Thoracic aorta endothelial cell (primary cell): ENCODE results near the gene GTF3C6. TPM values are rescaled to one million over a fixed set of nuclear protein-coding genes. Genes with fewer than 3 reads are reported as not detected.

ENCODE experiments used
- total RNA-seq: library from RNA; depleted of rRNA; stranded (reverse); fragments of >200 nt; gene quantifications from 2 replicates; pipeline ENCODE4 v1.2.3, GENCODE V29; 2012

The GTF3C6 gene
- total RNA-seq = 60.1 and 65.0 TPM in 2 replicates

GRCh38 chr6:110958329-110959192 lies at the start of gene GTF3C6:
Gene GTF3C6, plus strand, starts transcription at chr6:110958706. Its CDS starts 64 bp downstream, at chr6:110958770.

Other genes with a start within 250 kb of the GTF3C6 start
- gene CDK19, start 143.2 kb upstream of the GTF3C6 start, total RNA-seq = 8.4 and 13.3 TPM in 2 replicates
- gene AMD1, start 83.9 kb upstream of the GTF3C6 start, total RNA-seq = 124 and 134 TPM in 2 replicates
- gene RPF2, start 23.3 kb downstream of the GTF3C6 start, total RNA-seq = 37.2 and 38.1 TPM in 2 replicates
- under 0.01 TPM in 1 of 2 replicates, not detected in the other for gene SLC16A10, start 128.8 kb downstream of the GTF3C6 start, total RNA-seq